Progenitor cell of endocrine pancreas (in vitro differentiated cells): ENCODE data around the gene PSEN1. TPM values are rescaled to one million over a fixed set of nuclear protein-coding genes. Genes with fewer than 3 reads are reported as not detected.

Experiments
- DNase-seq: peaks from one replicate; pipeline ENCODE4 v3.0.0; 2021; ENCODE audit warnings: low spot score; ENCODE audit not compliant: unreplicated experiment
- H3K27ac Mint-ChIP-seq: 2 replicates; pipeline ENCODE4 v1.8.0; 2021; ENCODE audit warnings: mild to moderate bottlenecking, moderate library complexity, mixed read lengths
- H3K27me3 Mint-ChIP-seq: 2 replicates; pipeline ENCODE4 v1.8.0; 2021; ENCODE audit warnings: mixed read lengths
- H3K36me3 Mint-ChIP-seq: 2 replicates; pipeline ENCODE4 v1.8.0; 2022; ENCODE audit warnings: mixed read lengths; ENCODE audit not compliant: insufficient read depth
- H3K4me1 Mint-ChIP-seq: 2 replicates; pipeline ENCODE4 v1.8.0; 2021; ENCODE audit warnings: low read depth, mixed read lengths
- H3K4me3 Mint-ChIP-seq: 2 replicates; pipeline ENCODE4 v1.8.0; 2021; ENCODE audit warnings: low read depth, mild to moderate bottlenecking, moderate library complexity, mixed read lengths
- H3K9me3 Mint-ChIP-seq: 2 replicates; pipeline ENCODE4 v1.8.0; 2021; ENCODE audit warnings: low read depth, mixed read lengths
- CTCF ChIP-seq: fragments of 200-600 bp; sonication (generic); IDR thresholded peaks from one replicate; pipeline ENCODE4 v1.5.0; 2021; ENCODE audit warnings: antibody characterized with exemption, mild to moderate bottlenecking; ENCODE audit not compliant: unreplicated experiment
- total RNA-seq: library from RNA; stranded (reverse); gene quantifications from 2 replicates; pipeline ENCODE4 v1.2.1, GENCODE V29; 2021

The PSEN1 gene
- total RNA-seq, 1 donor from 2014 or later = 61.7 TPM

- H3K36me3 Mint-ChIP-seq = peaks cover 41% of the 10 kb centered on the region
Measured at GRCh38 chr14:73105050-73105449, 31.3 kb upstream of the PSEN1 start.

GRCh38 chr14:73105727-73106126 lies 30.6 kb upstream of the PSEN1 start:
- TF ChIP-seq CTCF = no peak
- Mint-ChIP-seq H3K9me3 (no peaks in the 10 kb centered on the region), H3K27me3 (no peaks in the 10 kb centered on the region), H3K36me3 (peaks cover 36% of the 10 kb centered on the region), H3K4me3 (no peak overlapping the region), H3K4me1 (no peaks in the 10 kb centered on the region), H3K27ac (no peak overlapping the region)
- no peak for DNase-seq

More at GRCh38 chr14:73105050-73105449, 31.3 kb upstream of the PSEN1 start:
- TF ChIP-seq CTCF = no peak
- Mint-ChIP-seq H3K4me3 (no peak overlapping the region), H3K27me3 (no peaks in the 10 kb centered on the region), H3K4me1 (no peaks in the 10 kb centered on the region), H3K27ac (peak overlapping the region; percentile 30), H3K9me3 (no peaks in the 10 kb centered on the region)
- no peak for DNase-seq

GRCh38 chr14:73116079-73116665 lies 20.1 kb upstream of the PSEN1 start:
- Mint-ChIP-seq H3K27ac (peak overlapping the region; percentile 73), H3K27me3 (no peaks in the 10 kb centered on the region), H3K4me1 (no peaks in the 10 kb centered on the region), H3K36me3 (peaks cover 36% of the 10 kb centered on the region), H3K9me3 (no peaks in the 10 kb centered on the region), H3K4me3 (no peak overlapping the region)
- no peak for DNase-seq
- no peak for TF ChIP-seq CTCF

- Mint-ChIP-seq H3K9me3 (no peaks in the 10 kb centered on the region), H3K27ac (peak overlapping the region; percentile 65), H3K27me3 (peaks cover 2% of the 10 kb centered on the region), H3K36me3 (peaks cover 24% of the 10 kb centered on the region), H3K4me1 (peaks cover 24% of the 10 kb centered on the region), H3K4me3 (peak overlapping the region; percentile 7)
- no peak for TF ChIP-seq CTCF
- no peak for DNase-seq
Measured at GRCh38 chr14:73124180-73124894, 12.0 kb upstream of the PSEN1 start.

- Mint-ChIP-seq H3K27me3 (peaks cover 2% of the 10 kb centered on the region), H3K9me3 (no peaks in the 10 kb centered on the region), H3K4me3 (no peak overlapping the region), H3K36me3 (peaks cover 18% of the 10 kb centered on the region), H3K27ac (peak overlapping the region; percentile 65), H3K4me1 (peaks cover 24% of the 10 kb centered on the region)
- TF ChIP-seq CTCF = no peak
- DNase-seq = no peak
Measured at GRCh38 chr14:73125169-73125588, 11.1 kb upstream of the PSEN1 start.
